Measurements from ENCODE around the gene PCSK2. TPM values are rescaled to one million over a fixed set of nuclear protein-coding genes. Genes with fewer than 3 reads are reported as not detected.

PCSK2 gene
- total RNA-seq, 4 donors from 2014 or later: 0.64 to 4.1 (median 1.4) TPM; not detected in 1

DNA sequence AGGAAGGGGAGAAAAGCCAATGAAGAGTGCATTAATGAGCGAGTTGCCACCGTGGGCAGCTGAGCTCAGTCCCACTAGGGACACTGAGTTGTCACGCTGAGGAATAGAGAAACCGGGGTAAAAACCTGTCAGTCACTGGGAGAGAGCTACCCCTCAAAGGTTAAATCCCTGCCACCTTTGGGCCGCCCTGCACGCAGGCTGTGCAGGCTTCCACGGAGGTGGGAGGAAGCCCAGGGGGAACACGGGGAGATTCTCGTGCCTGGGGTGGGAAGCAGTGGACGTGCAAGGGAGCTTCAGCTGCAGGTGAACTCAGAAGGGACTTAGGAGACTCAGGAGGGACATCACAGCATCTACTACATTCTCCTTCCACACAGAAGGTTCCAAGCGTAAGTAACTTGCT, 253.9 kb downstream of the PCSK2 start:
- WGBS, 2 donors (ENCODE audit: low coverage in 1 of 2): 95% methylated on average over 11 of the region's 11 CpGs; no CpG with 5 or more reads in 1 of the 2 donors
- in situ Hi-C loops (cut with MboI; ENCODE audit: low pct_ligation_motif_present in 1 of 4, low pct_unique_long_range_greater_than_20kb in 1 of 4, low sequenced_read_pairs in 3 of 4) (no loop called here), intact Hi-C loops (cut with DNase I; ENCODE audit: low total_unique reads) (no loop called here)
- H3K36me3 ChIP-seq: no peaks in the 10 kb centered on the region
- no peak overlapping the region for H3K4me3 ChIP-seq
- no peak for DNase-seq
- H3K27me3 ChIP-seq: peaks cover 10% of the 10 kb centered on the region
- no peak for TF ChIP-seq POLR2AphosphoS5 (IDR thresholded peaks at IDR 0.05)
- no peak for TF ChIP-seq EP300 (IDR thresholded peaks at IDR 0.05; ENCODE audit: low read depth)
- TF ChIP-seq CTCF (IDR thresholded peaks at IDR 0.05): no peak
- no peaks in the 10 kb centered on the region for H3K4me1 ChIP-seq
- H3K27ac ChIP-seq: no peak overlapping the region
- H3K9me3 ChIP-seq: no peaks in the 10 kb centered on the region

DNA sequence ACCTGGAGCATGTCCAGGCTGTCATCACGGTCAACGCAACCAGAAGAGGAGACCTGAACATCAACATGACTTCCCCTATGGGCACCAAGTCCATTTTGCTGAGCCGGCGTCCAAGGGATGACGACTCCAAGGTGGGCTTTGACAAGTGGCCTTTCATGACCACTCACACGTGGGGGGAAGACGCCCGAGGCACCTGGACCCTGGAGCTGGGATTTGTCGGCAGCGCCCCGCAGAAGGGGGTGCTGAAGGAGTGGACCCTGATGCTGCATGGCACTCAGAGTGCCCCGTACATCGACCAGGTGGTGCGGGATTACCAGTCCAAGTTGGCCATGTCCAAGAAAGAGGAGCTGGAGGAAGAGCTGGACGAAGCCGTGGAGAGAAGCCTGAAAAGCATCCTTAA, 254.8 kb downstream of the PCSK2 start:
- no peak overlapping the region for H3K27ac ChIP-seq

GRCh38 chr20:17482536-17482935, 255.7 kb downstream of the PCSK2 start:
- no peak overlapping the region for H3K27ac ChIP-seq
- no peaks in the 10 kb centered on the region for H3K4me1 ChIP-seq
- no peak overlapping the region for H3K4me3 ChIP-seq
- H3K27me3 ChIP-seq: peaks cover 15% of the 10 kb centered on the region
- in situ Hi-C loops (cut with MboI; ENCODE audit: low pct_ligation_motif_present in 1 of 4, low pct_unique_long_range_greater_than_20kb in 1 of 4, low sequenced_read_pairs in 3 of 4): no loop called here
- no peaks in the 10 kb centered on the region for H3K9me3 ChIP-seq
- intact Hi-C loops (cut with DNase I; ENCODE audit: low total_unique reads): no loop called here
- TF ChIP-seq POLR2AphosphoS5 (IDR thresholded peaks at IDR 0.05): no peak
- TF ChIP-seq EP300 (IDR thresholded peaks at IDR 0.05; ENCODE audit: low read depth): no peak
- no peak for TF ChIP-seq POLR2A (IDR thresholded peaks at IDR 0.05)
- no peak for TF ChIP-seq CTCF (IDR thresholded peaks at IDR 0.05)
- DNase-seq: no peak
- WGBS, 2 donors (ENCODE audit: low coverage in 1 of 2): 53 to 70% methylated on average over 2 to 5 of the region's 5 CpGs
- H3K36me3 ChIP-seq: no peaks in the 10 kb centered on the region

More for the DNA sequence above, 254.8 kb downstream of the PCSK2 start:
- no peak for DNase-seq
- H3K9me3 ChIP-seq: no peaks in the 10 kb centered on the region
- 88 to 100% methylated on average over 2 to 16 of the region's 16 CpGs for WGBS, 2 donors (ENCODE audit: low coverage in 1 of 2)
- intact Hi-C loops (cut with DNase I; ENCODE audit: low total_unique reads): no loop called here
- no peak for TF ChIP-seq EP300 (IDR thresholded peaks at IDR 0.05; ENCODE audit: low read depth)
- TF ChIP-seq POLR2A (IDR thresholded peaks at IDR 0.05): no peak
- no peak for TF ChIP-seq POLR2AphosphoS5 (IDR thresholded peaks at IDR 0.05)
- no peak for TF ChIP-seq CTCF (IDR thresholded peaks at IDR 0.05)
- peaks cover 10% of the 10 kb centered on the region for H3K27me3 ChIP-seq
- in situ Hi-C loops (cut with MboI; ENCODE audit: low pct_ligation_motif_present in 1 of 4, low pct_unique_long_range_greater_than_20kb in 1 of 4, low sequenced_read_pairs in 3 of 4): no loop called here
- no peaks in the 10 kb centered on the region for H3K4me1 ChIP-seq
- H3K36me3 ChIP-seq: no peaks in the 10 kb centered on the region
- no peak overlapping the region for H3K4me3 ChIP-seq

DNA sequence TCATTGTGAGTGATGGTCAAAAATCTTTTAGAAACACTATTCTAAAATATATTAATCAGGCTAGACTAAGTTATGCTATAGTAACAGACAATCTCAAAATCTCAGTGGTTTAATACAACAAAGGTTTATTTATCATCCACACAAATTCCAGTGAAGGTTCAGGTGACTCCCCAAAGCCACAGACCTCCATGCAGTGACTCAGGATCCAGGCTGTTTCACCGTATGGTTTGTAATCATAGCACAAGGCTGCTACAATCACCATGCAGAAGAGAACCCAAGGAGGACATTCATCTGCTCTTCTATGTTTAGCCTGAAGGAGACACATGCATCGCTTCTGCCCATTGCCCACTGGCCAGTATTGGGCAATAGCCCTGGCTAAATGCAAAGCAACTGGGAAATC, 258.2 kb downstream of the PCSK2 start:
- TF ChIP-seq EP300 (IDR thresholded peaks at IDR 0.05; ENCODE audit: low read depth): no peak
- no peak for TF ChIP-seq POLR2A (IDR thresholded peaks at IDR 0.05)
- in situ Hi-C loops (cut with MboI; ENCODE audit: low pct_ligation_motif_present in 1 of 4, low pct_unique_long_range_greater_than_20kb in 1 of 4, low sequenced_read_pairs in 3 of 4): no loop called here
- 94 to 100% methylated on average over 1 to 2 of the region's 2 CpGs for WGBS, 2 donors (ENCODE audit: low coverage in 1 of 2)

DNA sequence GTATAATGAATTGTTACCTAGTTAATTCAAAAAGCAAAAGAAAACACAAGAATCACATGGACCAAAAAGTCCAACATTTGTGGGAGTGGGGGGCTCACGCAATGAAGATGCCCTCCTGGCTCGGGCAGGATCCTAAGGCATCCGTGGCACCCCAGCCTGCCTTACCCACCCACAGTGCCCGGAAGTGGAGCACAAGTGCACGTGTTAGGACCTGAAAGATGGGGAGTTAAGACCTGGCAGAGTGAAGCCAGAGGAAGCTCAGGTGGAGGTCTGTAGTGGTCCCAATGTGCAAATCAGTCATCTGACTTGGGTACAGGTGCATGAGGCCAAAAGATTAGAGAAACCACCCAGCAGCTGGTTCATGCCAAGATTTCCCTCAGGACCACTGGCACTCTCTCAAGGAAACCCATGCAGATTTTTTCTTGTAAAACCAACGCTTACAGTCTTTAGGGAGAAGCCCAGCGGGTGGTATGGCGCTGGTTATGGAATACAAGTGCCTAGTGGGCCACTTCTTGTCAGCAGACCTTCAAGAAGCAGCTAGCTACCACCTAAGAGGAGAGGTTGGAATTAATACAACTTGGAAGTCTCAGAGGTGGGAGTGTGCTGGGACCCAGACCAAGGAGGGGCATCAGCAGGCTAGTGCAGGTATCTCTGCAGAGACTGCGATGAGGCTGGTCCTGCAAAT, 262.2 kb downstream of the PCSK2 start:
- TF ChIP-seq CTCF (IDR thresholded peaks at IDR 0.05) (no peak), POLR2AphosphoS5 (IDR thresholded peaks at IDR 0.05) (no peak), EP300 (IDR thresholded peaks at IDR 0.05; ENCODE audit: low read depth) (no peak), POLR2A (IDR thresholded peaks at IDR 0.05) (no peak)
- intact Hi-C loops (cut with DNase I; ENCODE audit: low total_unique reads): no loop called here
- WGBS, 2 donors (ENCODE audit: low coverage in 1 of 2): 75 to 84% methylated on average over 2 to 9 of the region's 9 CpGs
- no peaks in the 10 kb centered on the region for H3K4me1 ChIP-seq
- H3K27ac ChIP-seq: no peak overlapping the region
- no peaks in the 10 kb centered on the region for H3K36me3 ChIP-seq
- H3K4me3 ChIP-seq: no peak overlapping the region
- H3K9me3 ChIP-seq: no peaks in the 10 kb centered on the region
- H3K27me3 ChIP-seq: peaks cover 5% of the 10 kb centered on the region
- no peak for DNase-seq
- in situ Hi-C loops (cut with MboI; ENCODE audit: low pct_ligation_motif_present in 1 of 4, low pct_unique_long_range_greater_than_20kb in 1 of 4, low sequenced_read_pairs in 3 of 4): no loop called here

More for the DNA sequence above, 258.2 kb downstream of the PCSK2 start:
- intact Hi-C loops (cut with DNase I; ENCODE audit: low total_unique reads): no loop called here
- H3K4me3 ChIP-seq: no peak overlapping the region
- H3K4me1 ChIP-seq: no peaks in the 10 kb centered on the region
- H3K27ac ChIP-seq: no peak overlapping the region
- no peaks in the 10 kb centered on the region for H3K9me3 ChIP-seq
- no peaks in the 10 kb centered on the region for H3K36me3 ChIP-seq
- no peak for DNase-seq
- peaks cover 15% of the 10 kb centered on the region for H3K27me3 ChIP-seq

Measured in transverse colon (tissue), 4 donors.